ENCODE data around the gene TMEM132C.

DNA sequence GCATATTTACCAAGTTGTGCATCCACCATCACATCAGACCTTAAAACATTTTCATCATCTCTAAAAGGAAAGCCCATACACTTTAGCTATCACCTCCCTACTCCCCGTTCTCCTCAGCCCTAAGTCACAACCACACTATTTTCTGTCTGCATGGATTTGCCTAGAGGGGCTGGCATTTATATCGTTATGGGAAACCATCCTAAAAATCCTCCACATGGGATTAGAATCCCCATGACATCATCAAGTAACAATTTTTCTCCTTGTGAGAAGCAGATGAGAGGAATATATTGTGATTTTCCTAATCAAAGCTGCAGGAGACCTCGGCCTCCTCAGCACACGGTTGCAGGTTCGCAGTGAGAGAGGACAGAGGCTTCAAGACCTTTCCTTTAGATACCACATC, 442.7 kb downstream of the TMEM132C start:
- TF ChIP-seq, protein P1, sequence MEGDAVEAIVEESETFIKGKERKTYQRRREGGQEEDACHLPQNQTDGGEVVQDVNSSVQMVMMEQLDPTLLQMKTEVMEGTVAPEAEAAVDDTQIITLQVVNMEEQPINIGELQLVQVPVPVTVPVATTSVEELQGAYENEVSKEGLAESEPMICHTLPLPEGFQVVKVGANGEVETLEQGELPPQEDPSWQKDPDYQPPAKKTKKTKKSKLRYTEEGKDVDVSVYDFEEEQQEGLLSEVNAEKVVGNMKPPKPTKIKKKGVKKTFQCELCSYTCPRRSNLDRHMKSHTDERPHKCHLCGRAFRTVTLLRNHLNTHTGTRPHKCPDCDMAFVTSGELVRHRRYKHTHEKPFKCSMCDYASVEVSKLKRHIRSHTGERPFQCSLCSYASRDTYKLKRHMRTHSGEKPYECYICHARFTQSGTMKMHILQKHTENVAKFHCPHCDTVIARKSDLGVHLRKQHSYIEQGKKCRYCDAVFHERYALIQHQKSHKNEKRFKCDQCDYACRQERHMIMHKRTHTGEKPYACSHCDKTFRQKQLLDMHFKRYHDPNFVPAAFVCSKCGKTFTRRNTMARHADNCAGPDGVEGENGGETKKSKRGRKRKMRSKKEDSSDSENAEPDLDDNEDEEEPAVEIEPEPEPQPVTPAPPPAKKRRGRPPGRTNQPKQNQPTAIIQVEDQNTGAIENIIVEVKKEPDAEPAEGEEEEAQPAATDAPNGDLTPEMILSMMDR (IDR thresholded peaks at IDR 0.05), result no peak
- TF ChIP-seq EZH2phosphoT487 (IDR thresholded peaks at IDR 0.05), result no peak
